HG03045 (cell line): Measurements from ENCODE around the gene SHLD1.
A peak's percentile ranks its signal among the peaks of the same experiment; 100 is the strongest.
"Not testable (repeated sequence)": the region's sequence is repeated elsewhere in the genome, so short reads cannot be mapped to it uniquely, and the experiment has no call there.

Experiments
- ATAC-seq: cut with Tn5 transposase; IDR thresholded peaks from one replicate; pipeline ENCODE4 v1.9.1; 2021; ENCODE audit warnings: mild to moderate bottlenecking, moderate library complexity; ENCODE audit not compliant: unreplicated experiment

SHLD1 gene

GRCh38 chr20:5749952-5750779 lies at the start of gene SHLD1:
SHLD1 (plus strand) TSS chr20:5750401; CDS start chr20:5772866, 22,465 bp downstream.
- peak; percentile 89 for ATAC-seq

- not testable (repeated sequence) for ATAC-seq
Observed at GRCh38 chr20:5702339-5702738, 47.9 kb upstream of the SHLD1 start.

GRCh38 chr20:5703681-5704101 lies 46.5 kb upstream of the SHLD1 start:
- no peak for ATAC-seq

- no peak for ATAC-seq
Observed at GRCh38 chr20:5705827-5706226, 44.4 kb upstream of the SHLD1 start.

- no peak for ATAC-seq
Observed at GRCh38 chr20:5706797-5707196, 43.4 kb upstream of the SHLD1 start.

GRCh38 chr20:5710551-5710950 lies 39.6 kb upstream of the SHLD1 start:
- no peak for ATAC-seq

- no peak for ATAC-seq
Observed at GRCh38 chr20:5714261-5715041, 35.8 kb upstream of the SHLD1 start.

- ATAC-seq, result no peak
Observed at GRCh38 chr20:5715071-5715841, 34.9 kb upstream of the SHLD1 start.

- ATAC-seq, result no peak
Observed at GRCh38 chr20:5716953-5717352, 33.2 kb upstream of the SHLD1 start.

GRCh38 chr20:5718896-5719595 lies 31.2 kb upstream of the SHLD1 start:
- no peak for ATAC-seq

GRCh38 chr20:5719861-5720403 lies 30.3 kb upstream of the SHLD1 start:
- ATAC-seq, result no peak

- no peak for ATAC-seq
Observed at GRCh38 chr20:5720696-5721095, 29.5 kb upstream of the SHLD1 start.

- ATAC-seq, result not testable (repeated sequence)
Observed at GRCh38 chr20:5721356-5721755, 28.8 kb upstream of the SHLD1 start.

- no peak for ATAC-seq
Observed at GRCh38 chr20:5722927-5723326, 27.3 kb upstream of the SHLD1 start.

- ATAC-seq, result not testable (repeated sequence)
Observed at GRCh38 chr20:5725183-5725463, 25.1 kb upstream of the SHLD1 start.

- ATAC-seq, result no peak
Observed at GRCh38 chr20:5727018-5727515, 23.1 kb upstream of the SHLD1 start.

GRCh38 chr20:5729348-5729747 lies 20.9 kb upstream of the SHLD1 start:
- no peak for ATAC-seq

GRCh38 chr20:5730131-5730530 lies 20.1 kb upstream of the SHLD1 start:
- no peak for ATAC-seq

GRCh38 chr20:5731753-5732366 lies 18.3 kb upstream of the SHLD1 start:
- ATAC-seq, result no peak

- ATAC-seq, result no peak
Observed at GRCh38 chr20:5734602-5735001, 15.6 kb upstream of the SHLD1 start.
